SH-SY5Y (cell line): ENCODE measurements around the gene MYO1H.

Experiments
- GATA2 ChIP-seq: IDR thresholded peaks from 2 replicates; pipeline ENCODE4 v1.6.1; 2011; ENCODE audit warnings: mild to moderate bottlenecking, low read depth, low read length
- GATA3 ChIP-seq: IDR thresholded peaks from 2 replicates; pipeline ENCODE4 v1.6.1; 2011; ENCODE audit warnings: low read depth, mild to moderate bottlenecking, low read length, moderate library complexity

The MYO1H gene

GRCh38 chr12:109378569-109378968 lies 30.9 kb downstream of the MYO1H start:
- no peak for TF ChIP-seq GATA2
- no peak for TF ChIP-seq GATA3

DNA sequence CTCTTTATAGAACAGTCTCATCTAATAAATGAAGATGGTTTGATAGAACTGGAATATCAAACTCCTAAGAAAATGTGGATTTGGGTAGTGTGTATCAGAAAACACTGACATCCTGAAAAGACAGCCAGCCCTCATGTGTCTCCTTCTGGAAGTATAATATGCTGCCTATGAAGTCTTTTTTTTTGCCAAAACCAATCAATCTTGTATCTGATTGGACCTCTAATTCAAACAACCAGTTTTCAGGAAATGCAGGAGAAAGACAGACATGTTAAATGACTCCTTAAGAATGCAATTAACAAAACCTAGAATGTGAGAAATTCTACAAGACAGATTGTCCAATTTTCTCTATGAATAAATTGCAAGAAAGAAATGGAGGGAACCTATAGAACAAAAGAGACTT lies 34.3 kb downstream of the MYO1H start:
- TF ChIP-seq GATA3 (no peak), GATA2 (no peak)

GRCh38 chr12:109383240-109383639 lies 35.5 kb downstream of the MYO1H start:
- no peak for TF ChIP-seq GATA2
- TF ChIP-seq GATA3: no peak

- no peak for TF ChIP-seq GATA2
- no peak for TF ChIP-seq GATA3
Measured at GRCh38 chr12:109385339-109386058, 37.8 kb downstream of the MYO1H start.

DNA sequence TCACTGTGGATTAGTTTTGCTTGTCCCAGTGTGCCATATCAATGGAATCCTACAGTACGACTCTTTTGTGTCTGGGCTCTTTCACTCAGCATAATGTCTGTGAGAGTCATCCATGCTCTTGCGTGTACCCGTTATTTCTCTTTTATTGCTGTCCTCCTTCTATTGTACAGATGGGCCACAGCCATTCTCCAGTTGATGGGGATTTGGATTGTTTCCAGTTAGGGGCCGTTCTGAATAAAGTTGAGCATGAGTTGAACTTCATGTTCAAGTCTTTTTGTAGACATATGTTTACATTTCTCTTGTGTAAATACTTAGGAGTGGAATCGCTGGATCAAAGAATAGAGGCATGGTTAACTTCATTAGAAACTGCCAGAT lies 38.3 kb downstream of the MYO1H start:
- TF ChIP-seq GATA2 (no peak), GATA3 (no peak)

GRCh38 chr12:109387425-109388166 lies 39.9 kb downstream of the MYO1H start:
- TF ChIP-seq GATA2 (no peak), GATA3 (no peak)

- TF ChIP-seq GATA2: no peak
- TF ChIP-seq GATA3: no peak
Measured at GRCh38 chr12:109388167-109388563, 40.5 kb downstream of the MYO1H start.

DNA sequence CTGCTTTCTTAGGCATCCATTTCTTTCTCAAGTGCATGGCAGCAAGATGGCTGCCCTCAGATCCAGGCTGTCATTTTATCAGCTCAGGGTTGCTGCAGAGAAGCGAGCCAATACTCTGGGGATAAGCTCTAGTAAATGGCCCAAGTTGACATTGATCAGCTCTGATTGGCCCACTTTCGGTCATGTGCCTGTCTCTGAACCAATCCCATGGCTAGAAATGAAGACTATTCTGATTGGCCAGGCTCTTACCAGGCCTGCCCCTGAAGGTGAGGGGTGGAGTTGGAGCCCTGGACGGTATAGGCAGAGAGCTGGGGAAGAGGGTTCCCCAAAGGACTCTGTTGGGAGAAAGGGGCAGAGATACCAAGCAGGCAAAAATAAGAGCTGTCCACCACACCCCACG lies 41.4 kb downstream of the MYO1H start:
- TF ChIP-seq GATA3 (no peak), GATA2 (no peak)

DNA sequence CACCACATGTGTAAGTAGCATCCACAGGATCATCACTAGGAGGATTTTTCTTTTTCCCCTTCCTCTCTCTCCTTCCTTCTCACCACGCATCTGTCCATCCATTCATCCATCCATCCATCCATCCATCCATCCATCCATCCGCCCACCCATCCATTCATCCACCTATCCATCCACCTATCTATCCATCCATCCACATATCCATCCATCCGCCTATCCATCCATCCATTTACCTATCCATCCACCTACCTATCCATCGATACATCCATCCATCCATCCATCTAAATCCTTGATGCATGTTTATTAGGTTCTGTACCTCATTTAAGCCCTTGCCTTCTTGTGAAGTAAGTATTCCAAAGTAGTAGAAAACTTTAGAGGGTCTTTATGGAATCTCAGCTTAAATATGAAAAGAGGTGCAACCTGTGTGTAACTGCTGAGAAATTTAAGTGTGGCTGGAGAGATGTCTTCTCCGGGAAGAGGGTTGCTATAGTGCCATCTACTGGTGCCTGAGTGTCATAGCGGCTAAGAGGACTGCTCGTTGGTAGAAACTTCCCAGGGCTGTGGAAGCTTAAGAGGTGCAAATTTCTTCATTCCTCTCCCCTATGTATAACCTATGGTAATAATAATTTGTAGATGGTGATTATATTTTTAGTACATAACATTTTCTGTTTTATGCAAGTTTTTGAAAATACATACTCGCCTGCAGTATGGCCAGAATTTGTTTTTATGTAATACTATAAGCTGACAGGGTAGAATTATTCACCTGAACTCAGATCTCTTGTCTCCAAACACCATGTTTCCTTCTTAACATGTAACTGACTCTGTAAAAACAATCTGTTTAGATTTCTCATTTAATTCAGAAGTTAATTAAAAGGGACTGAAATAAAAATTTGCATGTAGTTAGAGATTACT lies 46.0 kb downstream of the MYO1H start:
- no peak for TF ChIP-seq GATA2
- no peak for TF ChIP-seq GATA3

- TF ChIP-seq GATA3 (no peak), GATA2 (no peak)
Measured at GRCh38 chr12:109394891-109395290, 47.2 kb downstream of the MYO1H start.

DNA sequence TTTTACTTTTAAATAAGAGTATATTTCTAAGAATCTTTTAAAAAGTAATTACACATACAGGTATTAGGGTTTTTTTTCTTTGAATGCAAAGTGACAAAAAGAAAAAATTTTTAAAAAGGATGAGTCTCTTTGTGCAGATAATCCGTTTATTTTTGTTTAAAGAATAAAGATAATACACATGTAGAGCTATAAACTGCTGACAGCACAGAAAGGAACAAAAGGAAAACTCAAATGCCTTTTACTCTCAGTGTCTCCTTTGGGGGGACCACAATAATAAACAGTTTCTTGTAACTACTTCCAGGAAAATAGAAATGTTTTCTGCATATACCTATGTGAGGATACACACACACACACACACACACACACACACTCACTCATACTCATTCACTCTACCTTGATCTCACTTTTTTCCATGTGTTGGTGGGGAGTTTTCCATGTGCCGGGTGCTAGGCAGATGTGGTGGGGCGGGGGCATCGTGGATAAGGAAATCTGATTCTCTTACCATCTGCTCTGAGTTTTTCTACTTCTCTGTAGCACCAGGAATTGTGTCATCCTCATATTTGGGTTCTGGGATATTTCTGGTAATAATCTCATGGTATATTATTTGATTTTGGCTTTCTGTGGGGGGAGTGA lies 71.3 kb downstream of the MYO1H start:
- no peak for TF ChIP-seq GATA2
- no peak for TF ChIP-seq GATA3

DNA sequence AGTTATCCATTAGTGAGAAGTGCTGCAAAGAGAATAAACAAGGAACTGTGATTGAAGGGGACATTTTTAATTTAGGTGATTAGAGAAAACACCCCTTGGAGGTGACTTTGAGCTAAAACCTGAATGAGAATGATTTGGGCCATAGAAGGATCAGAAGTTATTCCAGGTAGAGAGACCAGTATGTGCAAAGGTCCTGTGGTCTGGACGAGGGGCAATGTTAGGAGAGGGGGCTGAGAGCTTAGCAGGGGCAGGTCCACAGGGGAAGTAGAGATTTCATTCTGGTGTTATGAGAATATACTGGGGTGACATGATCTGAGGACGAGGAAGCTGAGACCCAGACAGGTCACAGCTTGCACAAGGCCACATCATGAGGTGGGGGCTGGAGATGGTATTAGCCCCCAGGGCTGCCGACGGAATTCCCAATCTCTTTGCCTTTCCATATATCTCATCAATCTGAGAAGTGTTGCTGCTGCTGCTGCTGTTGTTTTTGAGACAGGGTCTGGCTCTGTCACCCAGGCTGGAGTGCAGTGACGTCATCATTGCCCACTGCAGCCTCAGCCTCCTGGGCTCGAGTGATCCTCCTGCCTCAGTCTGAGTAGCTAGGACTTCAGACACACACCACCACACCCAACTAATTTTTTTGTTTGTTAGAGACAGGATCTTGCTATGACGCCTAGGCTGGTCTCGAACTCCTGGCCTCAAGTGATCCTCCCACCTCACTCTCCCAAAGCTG lies 73.8 kb downstream of the MYO1H start:
- TF ChIP-seq GATA2 (no peak), GATA3 (no peak)

- no peak for TF ChIP-seq GATA3
- no peak for TF ChIP-seq GATA2
Measured at GRCh38 chr12:109422251-109422650, 74.6 kb downstream of the MYO1H start.
